T-helper 17 cell (primary cell): ENCODE measurements around the gene TRPM8. TPM values are rescaled to one million over a fixed set of nuclear protein-coding genes. Genes with fewer than 3 reads are reported as not detected.
A peak's percentile ranks its signal among the peaks of the same experiment; 100 is the strongest.

Experiments used
- ATAC-seq: fragments of 150-1000 bp; cut with Tn5 transposase; 2 replicates; pipeline ENCODE4 v1.10.0; 2021; ENCODE audit warnings: mild to moderate bottlenecking, moderate library complexity
- DNase-seq, 3 donors: peaks; one replicate each; pipeline versions ENCODE4 v3.0.0 to v3.0.0-alpha.2; 2020 to 2021
- H3K9me3 ChIP-seq: one replicate; pipeline ENCODE4 v1.7.0; 2013; ENCODE audit warnings: low read length, mild to moderate bottlenecking; ENCODE audit not compliant: control insufficient read depth, poor library complexity, severe bottlenecking
- H3K27ac Mint-ChIP-seq: one replicate; pipeline ENCODE4 v1.8.0; 2022; ENCODE audit warnings: mild to moderate bottlenecking, moderate library complexity, mixed read lengths
- H3K27me3 Mint-ChIP-seq: one replicate; pipeline ENCODE4 v1.8.0; 2022; ENCODE audit warnings: mixed read lengths
- H3K36me3 Mint-ChIP-seq: one replicate; pipeline ENCODE4 v1.8.0; 2022; ENCODE audit warnings: low read depth, mixed read lengths
- H3K4me1 Mint-ChIP-seq: one replicate; pipeline ENCODE4 v1.8.0; 2022; ENCODE audit warnings: mild to moderate bottlenecking, mixed read lengths
- H3K4me3 Mint-ChIP-seq: one replicate; pipeline ENCODE4 v1.8.0; 2022; ENCODE audit warnings: mild to moderate bottlenecking, moderate library complexity, mixed read lengths
- total RNA-seq, 4 donors: library from RNA in 2 of 4; stranded (reverse) in 2 of 4; gene quantifications; one replicate each; pipeline ENCODE4 v1.2.3 and lab custom pipeline; 2022 to 2026

Gene TRPM8
- total RNA-seq, 2 donors from 2014 or later = not detected

DNA sequence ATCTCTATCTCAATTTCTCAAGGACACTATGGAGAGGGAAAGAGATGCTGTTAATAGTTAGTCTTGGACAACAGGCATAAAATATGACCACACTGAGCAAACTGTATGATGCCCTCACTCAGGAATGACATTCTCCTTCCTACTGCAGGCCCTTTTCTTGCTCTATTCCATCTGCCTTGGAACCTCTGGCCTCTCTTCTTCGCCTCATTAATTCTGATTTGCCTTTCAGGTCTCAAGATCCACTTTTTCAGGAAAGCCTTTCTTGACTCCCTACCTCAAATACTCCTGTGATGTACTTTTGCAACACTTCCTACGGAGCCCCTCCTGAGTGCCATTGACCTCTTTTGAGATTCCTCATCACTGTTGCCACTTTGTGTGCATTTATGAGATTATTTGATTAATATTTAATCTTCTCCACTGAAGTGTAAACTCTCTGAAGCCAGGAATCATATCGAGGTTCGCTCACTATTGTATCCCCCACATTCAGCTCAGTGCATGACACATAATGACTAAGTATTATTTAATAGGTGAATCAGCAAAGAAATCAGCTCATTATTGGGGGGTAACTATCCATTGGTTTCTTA is 112.1 kb downstream of the TRPM8 start:
- DNase-seq (no peak), ATAC-seq (no peak)
- H3K36me3 Mint-ChIP-seq = peaks cover 2% of the 10 kb centered on the region
- peaks cover 4% of the 10 kb centered on the region for H3K9me3 ChIP-seq
- no peak overlapping the region for H3K27ac Mint-ChIP-seq
- peaks cover 34% of the 10 kb centered on the region for H3K4me1 Mint-ChIP-seq
- H3K27me3 Mint-ChIP-seq = no peaks in the 10 kb centered on the region
- H3K4me3 Mint-ChIP-seq = no peak overlapping the region

DNA sequence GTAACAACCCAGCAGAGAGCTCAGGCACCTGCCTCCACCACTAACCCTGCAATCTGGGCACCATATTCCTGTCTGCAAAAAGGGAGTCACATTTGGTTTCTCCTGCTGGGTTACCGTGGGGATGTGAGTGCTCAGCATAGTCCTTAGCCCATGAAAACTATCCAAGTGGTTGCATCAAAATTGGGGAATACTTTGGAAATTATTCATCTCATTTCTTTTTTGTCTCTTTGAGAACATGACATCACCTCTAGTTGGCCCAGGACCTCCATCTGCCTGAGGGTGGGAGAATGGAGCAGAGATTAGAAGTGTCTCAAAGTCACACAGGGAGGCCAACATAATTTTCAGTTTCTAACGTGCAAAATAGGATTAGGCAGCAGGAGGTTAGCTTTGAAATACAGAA is 114.0 kb downstream of the TRPM8 start:
- Mint-ChIP-seq H3K36me3 (peaks cover 2% of the 10 kb centered on the region), H3K27me3 (no peaks in the 10 kb centered on the region), H3K27ac (peak overlapping the region; percentile 5), H3K4me3 (no peak overlapping the region), H3K4me1 (peaks cover 28% of the 10 kb centered on the region)
- DNase-seq (no peak), ATAC-seq (no peak)
- peaks cover 4% of the 10 kb centered on the region for H3K9me3 ChIP-seq

DNA sequence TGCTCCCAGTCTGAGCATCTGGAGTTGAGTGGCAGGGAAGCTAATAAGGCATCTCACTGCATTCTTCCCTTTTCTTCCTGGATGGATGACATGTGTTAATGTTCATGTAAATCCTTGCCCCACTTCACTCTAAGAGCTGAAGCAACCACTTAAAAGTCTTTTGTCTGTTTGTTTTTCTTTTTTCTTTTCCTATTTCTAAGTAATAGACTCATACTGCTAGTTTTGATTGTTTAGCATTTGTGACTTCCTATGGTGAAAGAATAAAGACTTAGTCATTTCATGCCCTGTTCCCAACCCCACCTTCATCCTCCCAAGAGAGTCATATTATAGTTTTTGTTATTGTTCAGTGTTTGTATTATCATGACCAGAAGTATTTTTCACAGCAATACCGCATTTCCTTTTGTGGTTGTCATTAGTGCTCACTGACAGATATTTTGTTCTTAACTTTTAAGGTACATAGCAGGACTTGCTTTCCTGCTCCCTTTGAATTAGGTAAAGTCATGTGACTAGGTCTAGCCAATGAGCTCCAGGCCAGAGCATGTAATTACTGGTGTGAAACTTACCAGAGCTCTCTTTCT is 115.2 kb downstream of the TRPM8 start:
- peak in 1 of 3 donors; percentile 24 for DNase-seq
- Mint-ChIP-seq H3K27me3 (no peaks in the 10 kb centered on the region), H3K27ac (peak overlapping the region; percentile 1), H3K4me3 (peak overlapping the region; percentile 1), H3K4me1 (peaks cover 17% of the 10 kb centered on the region), H3K36me3 (peaks cover 2% of the 10 kb centered on the region)
- H3K9me3 ChIP-seq = peaks cover 4% of the 10 kb centered on the region
- ATAC-seq = peak; percentile 89

DNA sequence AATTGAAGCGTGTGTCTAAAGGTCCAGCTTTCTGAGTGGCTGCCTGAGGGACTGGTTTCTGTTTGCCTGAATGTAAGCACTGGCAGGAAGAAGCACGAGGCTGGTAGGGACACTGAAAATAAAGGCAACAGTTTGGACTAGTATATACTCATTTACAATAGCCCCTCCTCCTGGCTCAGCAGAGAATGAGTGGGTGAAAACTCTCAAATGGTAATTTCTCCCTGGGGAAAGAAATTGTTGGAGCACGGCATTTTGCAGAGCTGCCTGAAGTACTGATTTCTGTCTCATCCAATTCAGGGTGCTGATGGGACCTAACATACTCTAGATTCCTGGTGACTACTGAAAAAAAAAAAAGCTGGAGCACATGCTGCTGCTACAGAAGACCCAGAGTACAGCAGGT is 116.0 kb downstream of the TRPM8 start:
- H3K27me3 Mint-ChIP-seq = no peaks in the 10 kb centered on the region
- H3K27ac Mint-ChIP-seq = no peak overlapping the region
- H3K9me3 ChIP-seq = peaks cover 4% of the 10 kb centered on the region
- no peak for DNase-seq
- H3K36me3 Mint-ChIP-seq = peaks cover 2% of the 10 kb centered on the region
- H3K4me1 Mint-ChIP-seq = peaks cover 12% of the 10 kb centered on the region
- no peak for ATAC-seq
- H3K4me3 Mint-ChIP-seq = no peak overlapping the region

DNA sequence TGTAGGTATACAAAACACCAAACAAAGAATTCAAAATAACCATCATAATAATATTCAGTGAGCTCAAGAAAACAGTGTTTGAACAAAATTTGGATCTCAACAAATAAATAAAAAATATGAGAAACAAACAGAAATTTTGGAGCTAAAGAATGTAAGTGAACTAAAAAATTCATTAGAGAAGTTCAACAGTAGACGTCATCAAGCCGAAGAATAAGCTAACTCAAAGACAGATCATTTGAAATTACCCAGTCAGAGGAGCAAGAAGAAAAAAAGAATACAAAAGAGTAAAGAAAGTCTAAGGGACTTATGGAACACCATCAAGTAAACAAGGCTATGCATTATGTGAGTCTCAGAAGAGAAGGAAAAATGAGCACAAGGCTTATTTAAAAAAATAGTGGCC is 116.7 kb downstream of the TRPM8 start:
- Mint-ChIP-seq H3K4me3 (no peak overlapping the region), H3K27ac (no peak overlapping the region), H3K36me3 (peaks cover 2% of the 10 kb centered on the region), H3K27me3 (no peaks in the 10 kb centered on the region), H3K4me1 (peaks cover 12% of the 10 kb centered on the region)
- no peak for DNase-seq
- peaks cover 4% of the 10 kb centered on the region for H3K9me3 ChIP-seq
- no peak for ATAC-seq

DNA sequence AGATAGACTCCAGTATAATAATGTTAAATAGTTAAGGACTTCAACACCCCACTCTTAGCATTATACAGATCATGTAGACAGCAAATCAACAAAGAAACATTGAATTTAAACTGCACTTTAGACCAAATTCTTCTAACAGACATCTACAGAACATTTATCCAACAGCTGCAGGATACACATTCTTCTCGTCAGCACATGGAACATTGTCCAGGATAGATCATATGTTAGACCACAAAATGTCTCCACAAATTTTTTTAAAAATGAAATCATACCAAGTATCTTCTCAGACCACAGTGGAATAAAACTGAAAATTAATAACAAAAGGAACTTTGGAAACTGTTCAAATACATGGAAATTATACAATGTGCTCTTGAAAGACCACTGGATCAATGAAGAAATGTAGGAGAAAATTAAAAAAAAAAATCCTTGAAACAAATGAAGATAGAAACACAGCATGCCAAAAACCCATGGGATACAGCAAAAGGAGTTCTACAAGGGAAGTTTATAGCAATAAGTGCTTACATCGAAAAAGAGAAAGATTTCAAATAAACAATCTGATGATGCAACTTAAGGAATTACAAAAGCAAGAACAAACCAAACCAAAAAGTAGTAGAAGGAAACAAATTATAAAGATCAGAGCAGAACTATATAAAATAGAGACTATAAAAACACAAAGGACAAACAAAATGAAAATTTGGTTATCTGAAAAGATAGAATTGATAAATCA is 121.1 kb downstream of the TRPM8 start:
- Mint-ChIP-seq H3K36me3 (peaks cover 2% of the 10 kb centered on the region), H3K27me3 (no peaks in the 10 kb centered on the region), H3K4me1 (no peaks in the 10 kb centered on the region), H3K27ac (no peak overlapping the region), H3K4me3 (no peak overlapping the region)
- DNase-seq (no peak), ATAC-seq (no peak)
- peaks cover under 1% of the 10 kb centered on the region for H3K9me3 ChIP-seq

DNA sequence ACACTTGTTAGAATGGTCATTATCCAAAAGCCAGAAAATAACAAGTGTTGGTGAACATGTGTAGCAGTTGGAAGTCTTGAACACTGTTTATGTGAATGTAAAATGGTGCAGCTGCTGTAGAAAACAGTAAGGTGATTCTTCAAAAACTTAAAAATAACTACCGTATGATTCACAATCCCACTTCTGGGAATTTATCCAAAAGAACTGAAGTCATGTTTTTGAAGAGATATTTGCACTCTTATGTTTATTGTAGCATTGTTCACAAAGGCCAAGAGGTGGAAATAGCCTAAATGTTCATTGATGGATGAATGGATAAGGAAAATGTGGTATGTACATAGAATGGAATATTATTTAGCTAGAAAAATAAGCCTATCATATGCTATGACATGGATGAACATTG is 127.0 kb downstream of the TRPM8 start:
- Mint-ChIP-seq H3K27ac (no peak overlapping the region), H3K4me1 (no peaks in the 10 kb centered on the region), H3K27me3 (no peaks in the 10 kb centered on the region), H3K4me3 (no peak overlapping the region), H3K36me3 (no peaks in the 10 kb centered on the region)
- ATAC-seq (no peak), DNase-seq (no peak)
- H3K9me3 ChIP-seq = no peaks in the 10 kb centered on the region

DNA sequence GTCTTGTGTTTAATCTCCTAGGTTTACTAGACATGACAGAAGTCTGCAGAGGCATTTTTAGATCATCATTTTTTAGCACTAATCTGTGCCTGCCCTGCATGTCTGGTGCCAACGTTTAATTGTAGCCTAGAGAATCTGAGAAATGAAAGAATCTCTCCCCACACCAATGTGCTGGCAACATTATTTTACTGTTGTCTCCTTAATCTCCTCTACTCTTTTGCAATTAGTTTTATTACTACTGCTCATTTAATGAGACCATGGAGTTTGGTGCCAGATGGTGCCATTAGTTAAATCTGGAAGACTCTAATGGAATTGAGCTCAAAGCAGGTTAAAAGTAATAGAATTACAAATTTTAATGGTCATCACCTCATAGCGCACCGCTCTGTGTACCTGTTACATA is 129.3 kb downstream of the TRPM8 start:
- no peak for DNase-seq
- no peaks in the 10 kb centered on the region for H3K36me3 Mint-ChIP-seq
- ATAC-seq = no peak

DNA sequence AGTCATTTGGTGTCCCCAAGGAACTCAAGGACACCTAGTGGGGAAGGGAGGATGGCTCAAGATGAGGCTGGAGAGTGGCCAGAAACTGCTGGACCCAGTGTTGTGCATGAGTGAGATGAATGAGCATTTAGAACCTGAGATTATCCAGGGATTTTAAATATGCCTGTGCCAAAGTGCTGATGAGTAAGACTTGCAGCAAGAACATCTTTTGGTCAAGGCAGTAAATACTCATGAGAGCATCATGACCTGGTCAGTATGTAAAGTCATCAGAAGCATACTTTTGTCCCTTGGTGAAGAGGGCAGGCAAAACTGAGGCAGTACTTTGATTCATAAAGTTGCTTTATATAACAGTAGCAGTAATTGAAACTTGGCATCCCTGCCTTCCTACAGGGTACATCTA is 130.2 kb downstream of the TRPM8 start:
- ATAC-seq (no peak), DNase-seq (no peak)
- Mint-ChIP-seq H3K27ac (no peak overlapping the region), H3K4me3 (no peak overlapping the region), H3K4me1 (peaks cover 2% of the 10 kb centered on the region), H3K27me3 (no peaks in the 10 kb centered on the region), H3K36me3 (no peaks in the 10 kb centered on the region)
- peaks cover under 1% of the 10 kb centered on the region for H3K9me3 ChIP-seq

More for the DNA sequence above, 129.3 kb downstream of the TRPM8 start:
- Mint-ChIP-seq H3K27me3 (no peaks in the 10 kb centered on the region), H3K4me1 (no peaks in the 10 kb centered on the region), H3K4me3 (no peak overlapping the region), H3K27ac (no peak overlapping the region)
- H3K9me3 ChIP-seq = no peaks in the 10 kb centered on the region

DNA sequence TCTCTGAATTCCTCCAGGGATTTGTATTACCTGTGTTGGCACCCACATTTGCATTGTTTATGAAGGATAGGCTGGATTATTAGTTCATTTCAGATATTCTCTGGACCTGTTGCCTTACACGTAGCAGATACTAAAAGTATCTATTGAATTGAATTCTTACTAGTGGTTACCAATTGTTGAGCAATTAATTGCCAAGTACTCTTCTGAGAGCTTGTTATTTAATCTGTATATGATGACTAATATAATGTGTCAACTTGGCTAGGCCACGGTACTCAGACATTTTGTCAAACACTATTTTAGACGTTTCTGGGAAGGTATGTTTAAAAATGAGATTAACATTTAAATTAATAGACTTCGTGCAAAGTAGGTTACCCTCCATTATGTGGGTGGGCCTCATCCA is 130.9 kb downstream of the TRPM8 start:
- no peak overlapping the region for H3K4me3 Mint-ChIP-seq
- no peaks in the 10 kb centered on the region for H3K36me3 Mint-ChIP-seq
- no peak for ATAC-seq
- peaks cover 3% of the 10 kb centered on the region for H3K9me3 ChIP-seq
- H3K4me1 Mint-ChIP-seq = peaks cover 2% of the 10 kb centered on the region
- DNase-seq = no peak
- H3K27ac Mint-ChIP-seq = no peak overlapping the region
- H3K27me3 Mint-ChIP-seq = no peaks in the 10 kb centered on the region

DNA sequence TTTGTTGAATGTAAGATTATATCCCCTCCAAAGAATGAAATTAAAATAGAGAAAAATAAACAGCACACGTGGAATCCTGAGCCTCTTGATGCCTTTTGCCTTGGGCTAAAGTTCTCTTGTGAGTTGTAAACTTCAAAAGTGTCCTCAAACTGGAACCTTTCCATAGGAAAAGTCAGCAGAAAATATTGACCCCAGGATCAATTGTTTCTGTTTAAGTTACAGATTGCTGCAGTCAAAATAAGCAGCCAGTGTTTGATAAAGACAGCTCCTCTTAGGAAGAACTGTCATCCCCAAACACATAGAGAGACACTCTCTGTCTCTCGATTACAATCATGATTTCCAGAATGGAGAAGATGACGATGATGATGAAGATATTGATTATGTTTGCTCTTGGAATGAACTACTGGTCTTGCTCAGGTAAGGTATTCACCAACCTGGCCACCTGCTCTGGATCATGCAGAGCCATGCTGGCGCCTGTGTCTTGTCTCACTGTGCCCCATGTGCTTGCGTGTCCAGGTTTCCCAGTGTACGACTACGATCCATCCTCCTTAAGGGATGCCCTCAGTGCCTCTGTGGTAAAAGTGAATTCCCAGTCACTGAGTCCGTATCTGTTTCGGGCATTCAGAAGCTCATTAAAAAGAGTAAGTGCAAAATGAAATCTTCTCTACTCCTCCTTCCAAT is 133.4 kb downstream of the TRPM8 start, which contains the start of gene SPP2:
Gene SPP2, plus strand, starts transcription at position 248 of the 681 bp plus-strand sequence. Its CDS starts 85 bp downstream, at position 333.
- Mint-ChIP-seq H3K4me1 (peaks cover 2% of the 10 kb centered on the region), H3K36me3 (no peaks in the 10 kb centered on the region), H3K27ac (no peak within 1 kb of the TSS), H3K4me3 (no peak within 1 kb of the TSS), H3K27me3 (no peaks in the 10 kb centered on the region)
- DNase-seq (no peak), ATAC-seq (no peak)
- peaks cover 3% of the 10 kb centered on the region for H3K9me3 ChIP-seq

DNA sequence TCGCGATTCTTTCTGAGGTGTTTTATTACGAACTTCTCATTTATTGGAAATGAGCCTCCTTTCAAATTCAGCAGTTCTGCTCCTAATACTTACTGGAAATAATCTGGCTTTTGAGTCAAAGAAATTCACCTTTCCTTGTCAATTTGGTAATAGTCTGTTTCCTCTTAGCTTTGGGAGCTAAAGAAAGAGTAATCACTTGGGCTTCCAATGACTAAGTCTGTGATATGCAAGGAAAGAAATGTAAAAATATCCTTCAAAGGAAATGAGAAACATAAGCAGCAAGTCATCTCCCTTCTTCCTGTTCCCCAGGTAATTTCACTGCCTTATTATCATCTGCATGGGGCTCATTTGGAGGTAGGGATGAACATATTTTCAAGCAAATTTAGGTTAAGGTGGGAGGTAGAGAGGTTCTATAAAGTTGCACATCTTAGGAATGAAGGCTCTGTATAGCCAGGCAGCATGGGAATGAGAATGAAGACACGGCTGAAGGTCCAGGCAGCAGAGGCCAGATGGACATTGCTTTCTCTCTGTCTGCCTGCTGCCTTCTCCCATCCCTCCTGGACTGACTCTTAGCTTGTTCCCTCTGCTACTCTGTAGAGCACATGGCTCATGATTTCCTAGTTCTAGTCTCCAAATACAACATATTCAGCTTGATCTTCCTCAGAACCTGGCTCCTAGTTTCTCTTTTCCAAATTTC is 134.3 kb downstream of the TRPM8 start:
- no peaks in the 10 kb centered on the region for H3K36me3 Mint-ChIP-seq
- peaks cover 2% of the 10 kb centered on the region for H3K4me1 Mint-ChIP-seq
- H3K4me3 Mint-ChIP-seq = no peak overlapping the region
- no peak overlapping the region for H3K27ac Mint-ChIP-seq
- no peak for DNase-seq
- no peaks in the 10 kb centered on the region for H3K27me3 Mint-ChIP-seq
- peaks cover 3% of the 10 kb centered on the region for H3K9me3 ChIP-seq
- ATAC-seq = no peak

DNA sequence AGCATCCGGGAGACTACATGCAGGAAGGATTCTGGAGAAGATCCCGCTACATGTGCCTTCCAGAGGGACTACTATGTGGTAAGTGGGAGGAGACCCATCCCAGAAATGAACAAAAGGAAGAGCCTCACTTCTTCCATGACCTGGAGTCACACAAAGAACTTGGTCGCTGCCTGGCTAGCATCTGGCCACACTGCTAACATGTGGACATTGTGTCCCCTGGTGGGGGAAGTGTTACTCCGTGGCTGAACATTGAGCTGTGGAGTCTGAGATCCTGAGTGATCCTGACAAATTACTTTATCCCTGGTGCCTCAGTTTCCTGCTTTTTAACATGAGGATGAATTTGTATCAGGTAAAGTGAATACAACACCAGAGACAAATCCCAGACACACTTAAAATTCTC is 141.7 kb downstream of the TRPM8 start:
- Mint-ChIP-seq H3K36me3 (peaks cover 4% of the 10 kb centered on the region), H3K4me1 (peaks cover 8% of the 10 kb centered on the region), H3K4me3 (no peak overlapping the region), H3K27me3 (peaks cover 14% of the 10 kb centered on the region), H3K27ac (no peak overlapping the region)
- ATAC-seq (no peak), DNase-seq (no peak)
- H3K9me3 ChIP-seq = no peaks in the 10 kb centered on the region
